Peyer's patch (tissue), 4 donors: ENCODE data around the gene STAC. TPM values are rescaled to one million over a fixed set of nuclear protein-coding genes. Genes with fewer than 3 reads are reported as not detected.

Source experiments
- DNase-seq, 3 donors: peaks; one replicate each; pipeline ENCODE4 v3.0.0-alpha.2; 2017 to 2019
- H3K27ac ChIP-seq, 4 donors: fragments of 200-600 bp; sonication (generic); one replicate each; pipeline ENCODE4 v1.5.1; 2016 to 2019
- H3K27me3 ChIP-seq, 2 donors: fragments of 200-600 bp; sonication (generic); one replicate each; pipeline ENCODE4 v1.5.1; 2019
- H3K36me3 ChIP-seq, 3 donors: fragments of 200-600 bp; sonication (generic); one replicate each; pipeline ENCODE4 v1.5.1; 2016 to 2019
- H3K4me1 ChIP-seq, 4 donors: fragments of 200-600 bp; sonication (generic); one replicate each; pipeline ENCODE4 v1.5.1; 2016 to 2019
- H3K4me3 ChIP-seq, 4 donors: fragments of 200-600 bp; sonication (generic); 1 replicate in 3 of 4; 2 replicates in 1 of 4; pipeline ENCODE4 v1.5.1; 2016 to 2019; ENCODE audit warnings: mild to moderate bottlenecking in 1 of 4
- H3K9me3 ChIP-seq, 4 donors: fragments of 200-600 bp; sonication (generic); one replicate each; pipeline ENCODE4 v1.5.1; 2016 to 2019; ENCODE audit warnings: mild to moderate bottlenecking in 1 of 4
- POLR2A ChIP-seq, 2 donors: fragments of 450-650 bp; IDR thresholded peaks; one replicate each; pipeline ENCODE4 v1.5.1; 2017; ENCODE audit warnings: antibody characterized with exemption in 2 of 2, mild to moderate bottlenecking in 2 of 2, moderate library complexity in 2 of 2
- total RNA-seq, 4 donors: library from RNA; depleted of rRNA; stranded (reverse); fragments of >200 nt; gene quantifications; one replicate each; pipeline ENCODE4 v1.1.0, GENCODE V29; 2016
- TF ChIP-seq, protein P1 (sequence below), 6 experiments: fragments of 450-650 bp in 4 of 6; fragments of 200-600 bp in 2 of 6; sonication (generic) in 1 of 6; IDR thresholded peaks; one replicate each; pipeline ENCODE4 v1.5.1; 2017 to 2019; ENCODE audit warnings: antibody characterized with exemption in 6 of 6, mild to moderate bottlenecking in 3 of 6, moderate library complexity in 1 of 6

Gene STAC
- total RNA-seq, 4 donors from 2014 or later = not detected

DNA sequence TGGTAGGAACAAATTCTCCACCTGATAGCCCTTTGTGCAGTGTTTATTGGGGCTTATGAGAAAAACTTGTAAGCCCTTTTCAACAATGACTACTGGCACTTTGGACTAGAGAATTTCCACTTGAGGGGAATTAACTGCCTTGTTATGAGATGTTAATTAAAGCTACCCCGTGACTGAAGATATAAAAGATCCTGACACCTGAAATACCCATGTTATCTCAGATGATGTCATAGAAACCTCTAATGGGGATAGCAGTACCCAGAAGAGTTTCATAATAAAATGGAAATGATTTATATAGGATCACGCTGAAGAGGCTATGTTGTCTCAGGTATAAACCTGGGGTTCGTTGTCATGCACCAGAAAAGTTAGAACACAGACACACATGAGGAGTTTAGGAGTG is 14.5 kb upstream of the STAC start:
- TF ChIP-seq, protein P1, sequence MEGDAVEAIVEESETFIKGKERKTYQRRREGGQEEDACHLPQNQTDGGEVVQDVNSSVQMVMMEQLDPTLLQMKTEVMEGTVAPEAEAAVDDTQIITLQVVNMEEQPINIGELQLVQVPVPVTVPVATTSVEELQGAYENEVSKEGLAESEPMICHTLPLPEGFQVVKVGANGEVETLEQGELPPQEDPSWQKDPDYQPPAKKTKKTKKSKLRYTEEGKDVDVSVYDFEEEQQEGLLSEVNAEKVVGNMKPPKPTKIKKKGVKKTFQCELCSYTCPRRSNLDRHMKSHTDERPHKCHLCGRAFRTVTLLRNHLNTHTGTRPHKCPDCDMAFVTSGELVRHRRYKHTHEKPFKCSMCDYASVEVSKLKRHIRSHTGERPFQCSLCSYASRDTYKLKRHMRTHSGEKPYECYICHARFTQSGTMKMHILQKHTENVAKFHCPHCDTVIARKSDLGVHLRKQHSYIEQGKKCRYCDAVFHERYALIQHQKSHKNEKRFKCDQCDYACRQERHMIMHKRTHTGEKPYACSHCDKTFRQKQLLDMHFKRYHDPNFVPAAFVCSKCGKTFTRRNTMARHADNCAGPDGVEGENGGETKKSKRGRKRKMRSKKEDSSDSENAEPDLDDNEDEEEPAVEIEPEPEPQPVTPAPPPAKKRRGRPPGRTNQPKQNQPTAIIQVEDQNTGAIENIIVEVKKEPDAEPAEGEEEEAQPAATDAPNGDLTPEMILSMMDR (IDR thresholded peaks at IDR 0.05) = no peak
- TF ChIP-seq POLR2A (IDR thresholded peaks at IDR 0.05) = no peak
- DNase-seq = no peak
- no peak overlapping the region for H3K4me3 ChIP-seq
- H3K27me3 ChIP-seq = no peaks in the 10 kb centered on the region
- no peaks in the 10 kb centered on the region for H3K4me1 ChIP-seq
- no peak overlapping the region for H3K27ac ChIP-seq
- no peaks in the 10 kb centered on the region for H3K36me3 ChIP-seq
- H3K9me3 ChIP-seq = no peaks in the 10 kb centered on the region

GRCh38 chr3:36366308-36366707 is 14.0 kb upstream of the STAC start:
- TF ChIP-seq, protein P1 (IDR thresholded peaks at IDR 0.05) = no peak
- TF ChIP-seq POLR2A (IDR thresholded peaks at IDR 0.05) = no peak
- Histone ChIP-seq H3K27ac (no peak overlapping the region), H3K27me3 (no peaks in the 10 kb centered on the region), H3K4me3 (no peak overlapping the region), H3K4me1 (no peaks in the 10 kb centered on the region), H3K9me3 (no peaks in the 10 kb centered on the region), H3K36me3 (no peaks in the 10 kb centered on the region)
- no peak for DNase-seq

DNA sequence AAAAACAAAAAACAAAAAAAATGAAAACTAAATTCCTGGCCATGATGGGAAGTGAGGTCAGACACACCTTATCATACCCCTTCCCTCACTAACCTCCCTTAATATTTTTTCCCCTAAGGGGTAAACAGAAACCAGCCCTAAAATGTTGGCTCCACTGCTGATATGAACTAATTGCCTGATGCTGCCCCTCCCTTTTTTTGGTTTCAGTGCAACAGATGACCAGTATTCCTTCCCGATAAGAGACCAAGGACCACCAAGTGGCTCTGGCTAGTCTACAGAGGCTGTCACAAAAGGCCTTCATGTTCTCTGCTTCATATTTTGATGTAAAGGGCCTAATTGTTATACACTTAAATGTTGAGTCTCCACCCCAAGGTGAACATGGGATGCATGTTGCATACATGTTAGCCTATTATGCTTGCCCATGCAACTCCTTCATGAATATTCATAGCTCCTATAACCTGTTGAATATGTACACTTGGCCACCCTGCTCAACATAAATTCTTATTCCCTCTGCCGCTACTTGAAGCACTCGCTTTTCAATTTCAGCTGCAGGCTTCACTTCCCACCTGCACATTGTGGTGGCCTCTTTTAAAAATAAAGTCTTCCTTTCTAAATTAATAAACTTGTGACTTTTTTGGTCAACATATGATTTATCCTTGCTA is 12.3 kb upstream of the STAC start:
- H3K9me3 ChIP-seq = no peaks in the 10 kb centered on the region
- H3K4me1 ChIP-seq = no peaks in the 10 kb centered on the region
- H3K27ac ChIP-seq = no peak overlapping the region
- no peaks in the 10 kb centered on the region for H3K36me3 ChIP-seq
- no peak overlapping the region for H3K4me3 ChIP-seq
- TF ChIP-seq, protein P1 (IDR thresholded peaks at IDR 0.05) = no peak
- TF ChIP-seq POLR2A (IDR thresholded peaks at IDR 0.05) = no peak
- no peak for DNase-seq
- H3K27me3 ChIP-seq = no peaks in the 10 kb centered on the region

GRCh38 chr3:36372534-36372935 is 7.8 kb upstream of the STAC start:
- Histone ChIP-seq H3K9me3 (no peaks in the 10 kb centered on the region), H3K27me3 (no peaks in the 10 kb centered on the region), H3K4me3 (no peak overlapping the region), H3K4me1 (no peaks in the 10 kb centered on the region), H3K36me3 (no peaks in the 10 kb centered on the region), H3K27ac (no peak overlapping the region)
- no peak for DNase-seq
- TF ChIP-seq, protein P1 (IDR thresholded peaks at IDR 0.05) = no peak
- no peak for TF ChIP-seq POLR2A (IDR thresholded peaks at IDR 0.05)

GRCh38 chr3:36373084-36373483 is 7.2 kb upstream of the STAC start:
- TF ChIP-seq, protein P1 (IDR thresholded peaks at IDR 0.05) = no peak
- TF ChIP-seq POLR2A (IDR thresholded peaks at IDR 0.05) = no peak
- no peaks in the 10 kb centered on the region for H3K36me3 ChIP-seq
- DNase-seq = no peak
- H3K4me3 ChIP-seq = no peak overlapping the region
- no peaks in the 10 kb centered on the region for H3K27me3 ChIP-seq
- no peaks in the 10 kb centered on the region for H3K4me1 ChIP-seq
- no peak overlapping the region for H3K27ac ChIP-seq
- H3K9me3 ChIP-seq = no peaks in the 10 kb centered on the region

DNA sequence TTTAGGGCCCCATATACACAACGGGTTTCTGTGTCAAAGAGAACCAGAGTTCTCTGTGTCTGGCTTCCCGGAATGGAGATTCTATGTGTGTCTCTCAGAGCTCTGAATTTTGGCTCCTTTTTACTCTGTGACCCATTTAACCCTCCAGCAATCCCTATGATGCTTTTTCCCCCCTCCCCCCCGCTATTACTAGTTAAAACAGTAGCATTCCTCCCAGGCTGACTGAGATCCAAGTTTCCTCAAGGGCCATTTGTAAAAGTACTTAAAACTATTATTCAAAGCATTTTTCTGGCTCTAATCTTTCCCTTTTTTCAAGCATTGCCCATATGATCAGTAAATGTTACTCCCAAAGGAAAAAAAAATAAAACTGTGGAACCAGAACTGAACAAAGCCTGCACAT is 6.6 kb upstream of the STAC start:
- Histone ChIP-seq H3K27ac (no peak overlapping the region), H3K27me3 (no peaks in the 10 kb centered on the region), H3K9me3 (no peaks in the 10 kb centered on the region), H3K4me3 (no peak overlapping the region), H3K4me1 (no peaks in the 10 kb centered on the region), H3K36me3 (no peaks in the 10 kb centered on the region)
- no peak for DNase-seq
- TF ChIP-seq, protein P1 (IDR thresholded peaks at IDR 0.05) = no peak
- TF ChIP-seq POLR2A (IDR thresholded peaks at IDR 0.05) = no peak
